Stimulated activated naive B cell treated with anti-CD40 and anti-IgM and Interleukin-4, amounts not matched to agents 10 μg/mL and 1 μg/mL and 100 μg/mL, for 72 hours (primary cell): ENCODE measurements around the gene KREMEN2.

Experiments
- ATAC-seq, 2 donors: fragments of 150-1000 bp; cut with Tn5 transposase; replicated peaks; 2 replicates each; pipeline ENCODE4 v1.10.0; 2021; ENCODE audit warnings: moderate library complexity in 1 of 2
- DNase-seq: peaks from one replicate; pipeline ENCODE4 v3.0.0; 2021
- H3K27ac Mint-ChIP-seq: one replicate; pipeline ENCODE4 v1.8.0; 2022; ENCODE audit warnings: mild to moderate bottlenecking, mixed read lengths
- H3K27me3 Mint-ChIP-seq, 2 donors: one replicate each; pipeline ENCODE4 v1.8.0; 2022; ENCODE audit warnings: mixed read lengths in 2 of 2
- H3K36me3 Mint-ChIP-seq, 2 donors: one replicate each; pipeline ENCODE4 v1.8.0; 2022; ENCODE audit warnings: mixed read lengths in 2 of 2, mild to moderate bottlenecking in 1 of 2
- H3K4me1 Mint-ChIP-seq, 2 donors: one replicate each; pipeline ENCODE4 v1.8.0; 2022; ENCODE audit warnings: mixed read lengths in 2 of 2, mild to moderate bottlenecking in 1 of 2
- H3K4me3 Mint-ChIP-seq, 2 donors: one replicate each; pipeline ENCODE4 v1.8.0; 2022; ENCODE audit warnings: mild to moderate bottlenecking in 2 of 2, mixed read lengths in 2 of 2, moderate library complexity in 1 of 2
- H3K9me3 Mint-ChIP-seq, 2 donors: one replicate each; pipeline ENCODE4 v1.8.0; 2022; ENCODE audit warnings: mixed read lengths in 2 of 2, mild to moderate bottlenecking in 1 of 2

The KREMEN2 gene

DNA sequence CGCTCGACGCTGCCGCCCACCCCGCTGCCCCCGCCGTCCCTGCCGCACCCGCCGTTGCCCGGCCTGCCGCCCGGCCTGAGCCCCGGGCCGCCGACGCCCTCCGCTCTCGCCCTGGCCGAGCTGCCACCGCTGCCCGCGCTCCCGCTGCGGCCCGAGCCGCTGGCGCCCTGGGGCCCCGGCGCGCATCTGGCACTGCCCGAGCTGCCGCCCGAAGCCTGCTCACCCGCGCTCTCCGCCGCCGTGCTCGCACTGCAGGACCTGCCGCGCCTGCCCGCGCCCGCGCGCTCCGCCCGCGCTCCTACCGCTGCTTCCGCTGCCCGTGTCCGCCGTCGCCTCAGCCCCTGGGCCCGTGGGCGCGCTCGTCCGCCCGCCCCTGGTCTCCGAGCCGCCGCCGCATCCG, 40.2 kb downstream of the KREMEN2 start:
- H3K9me3 Mint-ChIP-seq = no peaks in the 10 kb centered on the region
- ATAC-seq (peak; percentile 17 to 23), DNase-seq (no peak)
- peaks cover 16 to 20% of the 10 kb centered on the region in 2 donors for H3K27me3 Mint-ChIP-seq
- no peak overlapping the region for H3K27ac Mint-ChIP-seq
- H3K36me3 Mint-ChIP-seq = no peaks in the 10 kb centered on the region
- H3K4me3 Mint-ChIP-seq = peak overlapping the region in 1 of 2 donors; percentile 76
- H3K4me1 Mint-ChIP-seq = peaks cover 23 to 29% of the 10 kb centered on the region in 2 donors

DNA sequence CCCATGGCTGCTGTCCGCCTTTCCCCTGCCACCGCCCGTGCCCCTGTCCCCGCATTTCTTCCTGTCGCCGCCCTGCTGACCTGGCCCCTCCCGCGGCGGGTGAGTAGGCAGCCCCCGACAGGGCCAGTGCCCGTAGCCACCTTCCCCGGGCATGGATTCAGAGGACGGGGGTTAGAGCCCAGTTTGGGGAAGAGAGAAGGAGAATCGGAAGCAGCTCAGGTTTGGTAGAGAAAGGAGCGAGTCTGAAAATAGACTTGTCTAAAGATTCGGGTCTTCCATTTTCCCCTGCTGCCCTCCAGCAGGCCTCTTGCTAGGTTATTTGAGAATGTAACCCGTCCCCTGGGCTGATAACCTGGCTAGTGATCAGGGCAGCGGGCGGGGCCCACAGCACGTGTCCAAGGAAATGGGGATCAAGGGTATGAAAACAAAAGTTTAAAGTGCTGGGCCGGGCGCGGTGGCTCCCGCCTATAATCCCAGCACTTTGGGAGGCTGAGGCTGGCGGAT, 40.8 kb downstream of the KREMEN2 start:
- H3K36me3 Mint-ChIP-seq = no peaks in the 10 kb centered on the region
- H3K4me3 Mint-ChIP-seq = peak overlapping the region; percentile 76 to 78
- H3K4me1 Mint-ChIP-seq = peaks cover 23 to 29% of the 10 kb centered on the region in 2 donors
- ATAC-seq (no peak), DNase-seq (no peak)
- H3K27me3 Mint-ChIP-seq = peaks cover 13 to 17% of the 10 kb centered on the region in 2 donors
- no peaks in the 10 kb centered on the region for H3K9me3 Mint-ChIP-seq
- H3K27ac Mint-ChIP-seq = peak overlapping the region; percentile 20

DNA sequence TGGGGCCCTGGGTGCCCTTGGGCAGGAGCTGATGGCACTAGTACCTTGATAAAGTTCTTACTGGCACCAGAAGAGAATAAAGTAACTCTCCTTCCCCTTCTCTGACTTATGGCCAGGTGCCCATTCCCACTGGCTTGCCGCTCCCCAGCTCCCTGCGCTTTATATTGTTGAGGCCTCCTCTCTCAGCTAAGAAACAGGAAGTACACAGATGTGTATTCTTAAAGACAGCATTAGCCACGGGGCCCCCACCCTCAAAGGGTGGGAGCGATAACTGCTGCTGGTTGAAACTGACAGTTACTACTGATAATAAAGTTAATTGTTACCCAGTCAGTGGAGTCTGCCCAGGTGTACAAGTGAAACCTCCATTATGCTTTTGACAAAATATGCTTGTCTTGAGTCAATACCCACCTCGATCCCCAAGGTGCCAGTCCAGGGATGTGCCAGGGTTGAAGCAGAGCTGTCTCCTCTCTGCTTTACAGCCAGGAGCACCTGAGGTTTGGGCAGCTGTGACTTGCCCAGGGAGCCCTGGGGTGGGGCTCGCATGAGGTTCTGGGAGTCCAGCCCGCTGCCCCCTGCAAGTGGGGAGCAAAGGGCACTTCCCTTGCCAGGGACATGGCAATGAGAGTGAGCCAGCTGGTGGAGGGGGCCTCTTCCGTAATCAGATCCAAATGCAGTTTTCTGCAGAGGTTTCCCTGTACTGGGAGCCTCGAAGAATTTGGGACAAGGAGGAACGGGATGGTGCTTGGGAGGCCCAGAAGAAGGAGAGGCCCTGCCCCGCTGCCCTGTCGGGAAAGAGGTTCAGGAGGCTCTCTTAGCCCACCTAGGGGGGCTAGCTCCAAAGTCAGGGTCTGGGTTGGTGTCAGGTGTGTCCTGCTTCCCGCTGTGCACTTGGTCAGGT, 43.2 kb downstream of the KREMEN2 start:
- ATAC-seq = no peak
- Mint-ChIP-seq H3K4me3 (no peak overlapping the region), H3K9me3 (no peaks in the 10 kb centered on the region), H3K27me3 (peaks cover 5 to 16% of the 10 kb centered on the region in 2 donors), H3K4me1 (peaks cover 25 to 29% of the 10 kb centered on the region in 2 donors), H3K27ac (no peak overlapping the region), H3K36me3 (no peaks in the 10 kb centered on the region)
- DNase-seq = no peak

DNA sequence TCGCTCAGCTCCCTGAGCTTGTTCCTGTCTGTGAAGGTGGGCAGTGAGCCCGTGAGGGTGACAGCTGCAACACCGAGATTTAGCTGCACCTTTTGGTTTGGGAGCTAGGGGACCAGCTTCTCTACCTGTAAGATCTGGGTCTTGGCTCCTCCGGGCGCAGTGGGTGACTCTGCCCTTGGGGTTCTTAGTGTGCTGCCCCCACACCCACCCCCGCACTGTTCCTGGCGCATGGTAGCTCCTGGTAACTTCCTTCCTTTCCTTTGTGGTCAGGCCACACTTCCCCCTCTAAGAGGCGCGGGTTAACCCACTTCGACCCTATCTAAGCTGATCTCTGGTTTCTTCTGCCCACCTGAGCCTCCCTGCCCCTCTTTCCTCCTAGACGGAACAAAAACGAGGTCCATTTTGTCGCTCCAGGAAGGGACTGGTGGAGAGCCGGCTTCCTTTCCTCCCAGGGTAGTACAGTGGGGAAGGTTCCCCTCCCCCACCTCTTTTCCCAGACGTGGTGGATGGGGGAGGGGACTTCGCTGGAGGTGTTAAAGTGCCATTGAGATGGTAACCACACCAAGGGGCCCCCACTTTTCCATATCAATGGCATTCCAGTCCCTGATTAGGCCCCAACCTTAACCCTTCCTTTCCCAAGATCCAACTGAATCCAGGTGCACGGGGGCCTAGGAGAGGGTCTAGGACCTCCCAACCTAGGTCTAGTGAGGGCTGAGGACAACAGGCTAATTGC, 44.0 kb downstream of the KREMEN2 start:
- Mint-ChIP-seq H3K4me1 (peaks cover 26 to 29% of the 10 kb centered on the region in 2 donors), H3K9me3 (no peaks in the 10 kb centered on the region), H3K36me3 (no peaks in the 10 kb centered on the region), H3K4me3 (peak overlapping the region; percentile 10 to 57), H3K27me3 (peaks cover 5 to 24% of the 10 kb centered on the region in 2 donors), H3K27ac (peak overlapping the region; percentile 33)
- DNase-seq (no peak), ATAC-seq (no peak)

DNA sequence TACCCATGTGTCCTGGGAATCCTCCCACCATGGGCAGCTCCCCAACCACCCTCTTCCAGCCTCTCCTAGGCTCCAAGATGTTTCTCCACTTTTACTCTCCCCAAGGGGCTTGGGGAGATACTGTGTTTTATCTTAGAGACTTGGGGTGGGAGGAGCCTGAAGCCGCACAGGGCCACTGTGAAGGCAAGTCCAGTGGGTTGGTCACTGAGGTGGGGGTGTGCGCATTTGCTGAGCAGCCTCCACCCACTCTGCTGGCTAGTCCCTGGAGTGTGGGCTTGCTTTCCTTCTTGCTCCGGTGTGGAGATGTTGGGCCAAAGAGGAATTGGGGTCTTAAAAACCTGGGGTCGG, 44.6 kb downstream of the KREMEN2 start:
- Mint-ChIP-seq H3K9me3 (no peaks in the 10 kb centered on the region), H3K27ac (no peak overlapping the region), H3K36me3 (no peaks in the 10 kb centered on the region), H3K4me1 (peaks cover 26 to 29% of the 10 kb centered on the region in 2 donors), H3K4me3 (no peak overlapping the region), H3K27me3 (peaks cover 10 to 30% of the 10 kb centered on the region in 2 donors)
- no peak for DNase-seq
- no peak for ATAC-seq

DNA sequence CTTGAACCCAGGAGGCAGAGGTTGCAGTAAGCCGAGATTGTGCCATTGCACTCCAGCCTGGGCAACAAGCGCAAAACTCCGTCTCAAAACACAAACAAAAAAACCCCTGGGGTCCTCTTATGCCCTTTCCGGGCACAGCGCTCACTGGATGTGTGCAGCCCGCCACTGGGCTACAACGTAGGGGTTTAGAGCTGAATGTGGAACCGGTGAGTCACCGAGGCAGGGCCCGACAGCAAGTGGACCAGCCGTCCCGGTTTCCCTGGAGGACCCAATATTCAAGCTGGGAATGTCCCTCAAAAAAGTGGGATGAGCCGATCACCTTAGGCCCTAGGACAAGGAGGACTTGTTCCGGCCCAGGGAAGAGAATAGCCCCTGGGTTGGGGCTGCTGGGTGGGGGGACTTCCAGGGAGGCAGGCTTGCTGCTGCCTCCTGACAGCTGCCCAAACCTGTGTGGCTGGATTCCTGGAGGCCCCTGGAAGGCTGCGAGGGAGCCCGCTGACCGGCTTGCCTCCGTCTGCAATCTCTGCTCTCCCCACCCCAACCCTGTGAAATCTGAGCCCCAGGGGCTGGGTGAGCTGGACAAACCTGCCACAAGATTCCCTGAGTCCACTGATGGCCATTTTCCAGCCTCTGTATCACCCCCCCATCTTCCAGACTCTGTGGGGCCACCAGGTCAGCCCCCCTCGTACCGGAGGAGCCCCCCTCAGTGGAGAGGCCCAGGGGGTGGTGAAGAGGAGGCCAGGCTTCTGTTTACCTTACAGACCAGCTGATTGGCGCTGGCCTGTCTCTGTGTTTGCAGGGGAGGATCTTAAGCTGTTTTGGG, 45.7 kb downstream of the KREMEN2 start:
- H3K4me1 Mint-ChIP-seq = peaks cover 25 to 26% of the 10 kb centered on the region in 2 donors
- ATAC-seq (no peak), DNase-seq (no peak)
- H3K36me3 Mint-ChIP-seq = no peaks in the 10 kb centered on the region
- no peak overlapping the region for H3K4me3 Mint-ChIP-seq
- H3K27ac Mint-ChIP-seq = no peak overlapping the region
- no peaks in the 10 kb centered on the region for H3K9me3 Mint-ChIP-seq
- H3K27me3 Mint-ChIP-seq = peaks cover 15 to 41% of the 10 kb centered on the region in 2 donors

DNA sequence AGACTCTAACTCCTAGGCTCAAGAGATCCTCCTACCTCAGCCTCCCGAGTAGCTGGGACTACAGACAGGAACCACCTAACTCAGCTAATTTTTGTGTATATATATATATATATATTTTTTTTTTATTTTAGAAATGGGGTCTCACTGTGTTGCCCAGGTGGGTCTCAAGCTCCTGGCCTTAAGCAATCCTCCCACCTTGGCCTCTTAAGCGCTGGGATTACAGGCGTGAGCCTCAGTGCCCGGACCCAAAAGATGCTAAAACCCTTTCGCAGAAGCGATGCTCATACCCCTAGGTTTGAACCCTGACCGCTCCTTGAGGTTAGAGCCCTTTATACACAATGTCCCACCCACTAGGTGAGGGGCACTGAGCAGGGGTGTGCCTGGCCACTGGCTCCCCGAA, 46.4 kb downstream of the KREMEN2 start:
- ATAC-seq (no peak), DNase-seq (no peak)
- H3K4me3 Mint-ChIP-seq = no peak overlapping the region
- H3K9me3 Mint-ChIP-seq = no peaks in the 10 kb centered on the region
- no peak overlapping the region for H3K27ac Mint-ChIP-seq
- H3K27me3 Mint-ChIP-seq = peaks cover 16 to 45% of the 10 kb centered on the region in 2 donors
- no peaks in the 10 kb centered on the region for H3K36me3 Mint-ChIP-seq
- peaks cover 22 to 23% of the 10 kb centered on the region in 2 donors for H3K4me1 Mint-ChIP-seq

DNA sequence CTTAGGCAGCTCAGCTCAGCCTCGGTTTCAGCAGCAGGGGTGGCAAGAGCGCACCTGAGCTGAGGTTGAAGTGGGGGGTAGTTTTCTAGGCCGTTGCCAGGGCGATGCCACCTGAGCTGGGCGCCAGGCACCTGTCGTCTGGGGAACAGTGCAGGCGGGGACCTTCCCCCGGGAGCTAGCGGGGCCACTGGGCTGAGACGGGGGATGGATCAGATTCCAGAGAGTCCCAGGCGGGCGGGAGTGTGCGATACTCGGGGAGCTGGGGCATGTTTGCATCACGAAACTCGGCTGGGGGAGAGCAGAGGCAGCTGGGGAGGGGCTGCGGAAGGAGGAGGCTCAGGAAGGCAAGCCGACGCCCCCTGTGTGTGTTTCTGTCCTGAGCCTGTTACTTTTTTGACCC, 48.2 kb downstream of the KREMEN2 start:
- peaks cover 16 to 18% of the 10 kb centered on the region in 2 donors for H3K4me1 Mint-ChIP-seq
- H3K27me3 Mint-ChIP-seq = peaks cover 24 to 46% of the 10 kb centered on the region in 2 donors
- ATAC-seq (no peak), DNase-seq (no peak)
- H3K27ac Mint-ChIP-seq = no peak overlapping the region
- H3K4me3 Mint-ChIP-seq = no peak overlapping the region
- no peaks in the 10 kb centered on the region for H3K36me3 Mint-ChIP-seq
- no peaks in the 10 kb centered on the region for H3K9me3 Mint-ChIP-seq

DNA sequence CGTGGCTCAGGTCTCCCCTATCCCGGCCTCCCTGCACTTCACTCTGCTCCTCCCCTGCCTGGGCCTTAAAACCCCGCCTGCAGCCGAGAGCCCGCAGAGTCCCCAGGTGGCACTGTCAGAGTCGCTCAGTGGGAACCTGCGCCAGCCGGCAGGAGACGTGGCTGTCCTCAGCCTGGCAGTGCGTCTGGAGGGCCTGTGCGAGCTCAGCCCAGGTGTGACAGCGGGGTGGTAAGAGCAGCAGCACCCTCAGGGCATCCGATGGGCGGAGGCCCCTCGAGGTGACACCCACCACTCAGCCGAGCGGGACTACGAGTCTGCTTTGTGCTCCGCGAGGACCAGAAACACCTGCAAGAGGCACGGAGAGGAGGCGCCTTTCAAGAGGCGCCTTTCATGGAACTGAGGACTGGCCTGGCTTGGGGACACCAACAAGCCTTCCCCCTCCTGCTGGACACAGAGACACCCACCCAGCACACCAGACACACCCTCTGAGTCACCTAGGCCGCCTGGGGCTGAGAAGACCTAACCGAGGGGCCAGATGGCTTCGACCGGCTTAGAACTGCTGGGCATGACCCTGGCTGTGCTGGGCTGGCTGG, 48.8 kb downstream of the KREMEN2 start, which contains the start of gene CLDN9:
Gene CLDN9, plus strand, starts transcription at position 96 of the 593 bp plus-strand sequence. Its CDS starts 440 bp downstream, at position 536.
- H3K9me3 Mint-ChIP-seq = no peaks in the 10 kb centered on the region
- H3K27me3 Mint-ChIP-seq = peaks cover 25 to 51% of the 10 kb centered on the region in 2 donors
- H3K4me1 Mint-ChIP-seq = peaks cover 11 to 12% of the 10 kb centered on the region in 2 donors
- DNase-seq (no peak), ATAC-seq (peak; percentile 36 to 66)
- H3K36me3 Mint-ChIP-seq = no peaks in the 10 kb centered on the region
- no peak within 1 kb of the TSS for H3K27ac Mint-ChIP-seq
- no peak within 1 kb of the TSS for H3K4me3 Mint-ChIP-seq

DNA sequence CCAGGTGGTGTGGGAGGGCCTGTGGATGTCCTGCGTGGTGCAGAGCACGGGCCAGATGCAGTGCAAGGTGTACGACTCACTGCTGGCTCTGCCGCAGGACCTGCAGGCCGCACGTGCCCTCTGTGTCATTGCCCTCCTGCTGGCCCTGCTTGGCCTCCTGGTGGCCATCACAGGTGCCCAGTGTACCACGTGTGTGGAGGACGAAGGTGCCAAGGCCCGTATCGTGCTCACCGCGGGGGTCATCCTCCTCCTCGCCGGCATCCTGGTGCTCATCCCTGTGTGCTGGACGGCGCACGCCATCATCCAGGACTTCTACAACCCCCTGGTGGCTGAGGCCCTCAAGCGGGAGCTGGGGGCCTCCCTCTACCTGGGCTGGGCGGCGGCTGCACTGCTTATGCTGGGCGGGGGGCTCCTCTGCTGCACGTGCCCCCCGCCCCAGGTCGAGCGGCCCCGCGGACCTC, 49.4 kb downstream of the KREMEN2 start:
- Mint-ChIP-seq H3K27ac (no peak overlapping the region), H3K4me3 (no peak overlapping the region), H3K4me1 (peaks cover 7 to 12% of the 10 kb centered on the region in 2 donors), H3K36me3 (no peaks in the 10 kb centered on the region), H3K9me3 (no peaks in the 10 kb centered on the region), H3K27me3 (peaks cover 25 to 57% of the 10 kb centered on the region in 2 donors)
- ATAC-seq (no peak), DNase-seq (no peak)

DNA sequence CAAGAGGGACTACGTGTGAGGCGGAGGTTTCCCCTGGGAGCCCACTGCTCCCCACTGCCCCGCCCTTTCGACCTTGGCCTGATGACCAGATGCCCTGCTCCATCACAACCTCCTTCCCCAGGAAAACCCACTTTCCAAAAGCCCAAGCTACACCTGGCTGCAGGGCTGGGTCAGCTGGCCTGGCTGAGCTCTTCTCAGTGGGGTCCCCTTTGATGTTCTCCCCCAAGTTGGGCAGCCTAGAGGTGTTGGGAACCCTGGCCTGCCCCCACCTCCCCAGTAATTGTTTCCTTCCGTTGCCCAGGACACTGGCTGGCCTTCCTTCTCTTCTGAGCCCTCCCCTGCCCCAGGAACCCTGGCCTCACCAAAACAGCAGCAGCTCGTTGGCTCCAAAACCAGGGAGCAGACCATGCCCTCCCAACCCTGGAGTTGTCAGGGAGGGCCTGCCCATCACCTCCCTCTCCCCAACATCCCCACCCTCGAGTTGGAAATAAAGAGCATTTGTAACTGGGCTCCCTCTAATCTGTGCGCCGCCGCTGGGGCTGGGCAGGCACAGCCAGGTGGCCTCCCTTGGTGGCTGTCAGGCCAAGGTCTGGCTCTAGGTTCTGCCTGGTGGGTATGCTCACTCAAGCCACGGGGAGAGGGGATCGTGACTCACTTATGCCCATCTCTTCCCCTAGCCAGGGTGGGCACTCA, 50.1 kb downstream of the KREMEN2 start:
- ATAC-seq (no peak), DNase-seq (no peak)
- no peaks in the 10 kb centered on the region for H3K36me3 Mint-ChIP-seq
- H3K27ac Mint-ChIP-seq = no peak overlapping the region
- peaks cover 5 to 11% of the 10 kb centered on the region in 2 donors for H3K4me1 Mint-ChIP-seq
- H3K27me3 Mint-ChIP-seq = peaks cover 25 to 62% of the 10 kb centered on the region in 2 donors
- H3K9me3 Mint-ChIP-seq = no peaks in the 10 kb centered on the region
- H3K4me3 Mint-ChIP-seq = no peak overlapping the region

DNA sequence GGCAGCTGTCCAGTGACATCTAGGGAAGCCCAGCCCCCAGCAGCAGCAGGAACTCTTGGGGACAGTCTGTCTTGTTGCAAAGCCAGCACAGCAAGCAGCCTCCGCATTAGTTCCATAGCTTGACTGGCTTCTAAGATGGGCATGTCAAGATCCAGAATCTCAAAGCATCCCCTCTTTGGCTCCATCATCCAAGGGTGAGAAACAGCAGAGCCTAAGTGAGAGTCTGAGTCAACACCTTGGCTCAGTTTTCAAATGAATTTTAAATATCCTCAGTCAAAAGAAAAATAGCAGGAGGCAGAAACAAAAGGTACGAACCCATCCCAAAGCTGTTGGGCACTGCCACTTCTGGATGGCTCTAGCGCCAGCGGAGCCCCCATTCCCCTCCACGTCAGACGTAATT, 50.9 kb downstream of the KREMEN2 start:
- Mint-ChIP-seq H3K36me3 (no peaks in the 10 kb centered on the region), H3K27me3 (peaks cover 25 to 62% of the 10 kb centered on the region in 2 donors), H3K27ac (no peak overlapping the region), H3K4me3 (no peak overlapping the region), H3K9me3 (no peaks in the 10 kb centered on the region), H3K4me1 (peaks cover 9 to 18% of the 10 kb centered on the region in 2 donors)
- ATAC-seq (no peak), DNase-seq (no peak)
